Prostate gland (tissue), 2 donors: ENCODE measurements around the gene ZFHX2. TPM values are rescaled to one million over a fixed set of nuclear protein-coding genes. Genes with fewer than 3 reads are reported as not detected.

Experiments used
- DNase-seq: peaks from one replicate; pipeline ENCODE4 v3.0.0-alpha.2; 2019; ENCODE audit warnings: low spot score
- H3K27ac ChIP-seq, 2 donors: fragments of 200-600 bp; sonication (generic); 2 replicates each; pipeline ENCODE4 v1.5.1; 2017 to 2019
- H3K27me3 ChIP-seq: fragments of 200-600 bp; sonication (generic); replicated peaks from 2 replicates; pipeline ENCODE4 v1.5.1; 2019; ENCODE audit not compliant: insufficient read depth
- H3K36me3 ChIP-seq, 2 donors: fragments of 200-600 bp; sonication (generic); 1 replicate in 1 of 2; 2 replicates in 1 of 2; pipeline versions ENCODE4 v1.5.1 to v1.8.1; 2017 to 2019
- H3K4me1 ChIP-seq: fragments of 200-600 bp; sonication (generic); replicated peaks from 2 replicates; pipeline ENCODE4 v1.5.1; 2019
- H3K4me3 ChIP-seq, 2 donors: fragments of 200-600 bp; sonication (generic); 2 replicates each; pipeline ENCODE4 v1.5.1; 2017 to 2019
- H3K9me3 ChIP-seq: fragments of 200-600 bp; sonication (generic); 2 replicates; pipeline ENCODE4 v1.5.1; 2017
- POLR2A ChIP-seq: fragments of 450-650 bp; IDR thresholded peaks from one replicate; pipeline ENCODE4 v1.6.1; 2016; ENCODE audit warnings: antibody characterized with exemption, mild to moderate bottlenecking
- POLR2AphosphoS5 ChIP-seq: sonication (generic); formaldehyde crosslinking; IDR thresholded peaks from one replicate; pipeline ENCODE4 v1.6.1; 2017; ENCODE audit warnings: antibody characterized with exemption
- WGBS: methylation state at CpG from one replicate; pipeline ENCODE4 v1.1.5; 2018; 5-methylcytosine and 5-hydroxymethylcytosine counted together
- intact Hi-C: fragments of 100-400 bp; cut with DNase I; formaldehyde crosslinking; loops from one replicate; pipeline ENCODE4 v1.14.2; 2022
- total RNA-seq, 2 donors: library from RNA; depleted of rRNA; stranded (reverse); fragments of >200 nt; gene quantifications; one replicate each; pipeline ENCODE4 v1.1.0, GENCODE V29; 2016
- TF ChIP-seq, protein P1 (sequence below), 4 experiments: fragments of 200-600 bp in 2 of 4; fragments of 450-650 bp in 2 of 4; sonication (generic) in 2 of 4; IDR thresholded peaks; 1 replicate in 3 of 4; 2 replicates in 1 of 4; pipeline ENCODE4 v1.5.1; 2016 to 2019; ENCODE audit warnings: antibody characterized with exemption in 4 of 4, mild to moderate bottlenecking in 2 of 4, moderate library complexity in 2 of 4

The ZFHX2 gene
- total RNA-seq, 2 donors from 2014 or later, result 2.5 to 3.1 TPM

GRCh38 chr14:23566112-23566777, 14.7 kb upstream of the ZFHX2 start:
- Histone ChIP-seq H3K36me3 (no peaks in the 10 kb centered on the region), H3K27me3 (no peaks in the 10 kb centered on the region), H3K4me3 (peak overlapping the region in 1 of 2 donors; percentile 57), H3K27ac (peak overlapping the region; percentile 83 to 90), H3K4me1 (no peaks in the 10 kb centered on the region), H3K9me3 (no peaks in the 10 kb centered on the region)
- no peak for DNase-seq
- intact Hi-C loops, result loop anchor here (10.0 kb wide), 1 partner anchor 241 kb away; the partner anchor contains the start of gene PABPN1
- TF ChIP-seq, protein P1, sequence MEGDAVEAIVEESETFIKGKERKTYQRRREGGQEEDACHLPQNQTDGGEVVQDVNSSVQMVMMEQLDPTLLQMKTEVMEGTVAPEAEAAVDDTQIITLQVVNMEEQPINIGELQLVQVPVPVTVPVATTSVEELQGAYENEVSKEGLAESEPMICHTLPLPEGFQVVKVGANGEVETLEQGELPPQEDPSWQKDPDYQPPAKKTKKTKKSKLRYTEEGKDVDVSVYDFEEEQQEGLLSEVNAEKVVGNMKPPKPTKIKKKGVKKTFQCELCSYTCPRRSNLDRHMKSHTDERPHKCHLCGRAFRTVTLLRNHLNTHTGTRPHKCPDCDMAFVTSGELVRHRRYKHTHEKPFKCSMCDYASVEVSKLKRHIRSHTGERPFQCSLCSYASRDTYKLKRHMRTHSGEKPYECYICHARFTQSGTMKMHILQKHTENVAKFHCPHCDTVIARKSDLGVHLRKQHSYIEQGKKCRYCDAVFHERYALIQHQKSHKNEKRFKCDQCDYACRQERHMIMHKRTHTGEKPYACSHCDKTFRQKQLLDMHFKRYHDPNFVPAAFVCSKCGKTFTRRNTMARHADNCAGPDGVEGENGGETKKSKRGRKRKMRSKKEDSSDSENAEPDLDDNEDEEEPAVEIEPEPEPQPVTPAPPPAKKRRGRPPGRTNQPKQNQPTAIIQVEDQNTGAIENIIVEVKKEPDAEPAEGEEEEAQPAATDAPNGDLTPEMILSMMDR (IDR thresholded peaks at IDR 0.05), result no peak
- TF ChIP-seq POLR2AphosphoS5 (no peak), POLR2A (no peak)
- WGBS, result 87% methylated on average over 10 of the region's 10 CpGs

- Histone ChIP-seq H3K4me3 (no peak overlapping the region), H3K27me3 (no peaks in the 10 kb centered on the region), H3K36me3 (no peaks in the 10 kb centered on the region), H3K9me3 (no peaks in the 10 kb centered on the region), H3K27ac (no peak overlapping the region), H3K4me1 (no peaks in the 10 kb centered on the region)
- DNase-seq, result no peak
- 89% methylated on average over 11 of the region's 11 CpGs for WGBS
- intact Hi-C loops, result loop anchor here (10.0 kb wide), 1 partner anchor 241 kb away; the partner anchor contains the start of gene PABPN1
- TF ChIP-seq, protein P1 (IDR thresholded peaks at IDR 0.05), result no peak
- TF ChIP-seq POLR2AphosphoS5 (no peak), POLR2A (no peak)
These were observed 14.1 kb upstream of the ZFHX2 start for GRCh38 chr14:23565626-23566025.

DNA sequence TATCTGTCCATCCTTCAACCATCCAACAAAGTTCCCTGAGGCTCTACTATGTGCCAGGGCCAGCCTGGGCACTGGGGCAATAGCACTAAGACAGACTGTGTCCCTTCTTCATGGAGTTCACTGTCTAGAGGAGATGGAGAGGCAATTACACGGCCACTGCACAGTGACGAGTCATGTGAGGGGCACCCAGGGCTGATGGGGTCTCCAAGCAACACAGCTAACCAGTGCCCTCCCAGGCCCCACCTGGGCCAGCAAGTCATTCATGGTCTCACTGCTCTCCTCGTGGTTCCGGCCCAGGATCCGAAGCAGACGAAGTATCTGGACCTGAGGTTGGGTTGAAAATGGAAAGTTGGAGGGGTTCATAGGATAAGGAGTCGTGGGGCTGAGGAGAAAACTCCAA, 13.3 kb upstream of the ZFHX2 start:
- Histone ChIP-seq H3K27me3 (no peaks in the 10 kb centered on the region), H3K4me3 (no peak overlapping the region), H3K4me1 (no peaks in the 10 kb centered on the region), H3K27ac (no peak overlapping the region), H3K36me3 (no peaks in the 10 kb centered on the region), H3K9me3 (no peaks in the 10 kb centered on the region)
- DNase-seq, result no peak
- intact Hi-C loops, result loop anchor here (5.0 to 10.0 kb wide), 2 partner anchors 88 to 240 kb away; partner anchors contain the start of gene PABPN1
- TF ChIP-seq POLR2AphosphoS5, result no peak
- TF ChIP-seq, protein P1 (IDR thresholded peaks at IDR 0.05), result no peak
- TF ChIP-seq POLR2A, result no peak
- 87% methylated on average over 7 of the region's 7 CpGs for WGBS

- WGBS, result 88% methylated on average over 13 of the region's 13 CpGs
- Histone ChIP-seq H3K27ac (no peak overlapping the region), H3K4me3 (no peak overlapping the region), H3K27me3 (no peaks in the 10 kb centered on the region), H3K9me3 (no peaks in the 10 kb centered on the region), H3K36me3 (no peaks in the 10 kb centered on the region), H3K4me1 (no peaks in the 10 kb centered on the region)
- intact Hi-C loops, result loop anchor here (5.0 to 10.0 kb wide), 2 partner anchors 87 to 239 kb away; partner anchors contain the start of gene PABPN1
- no peak for DNase-seq
- TF ChIP-seq POLR2AphosphoS5, result no peak
- TF ChIP-seq, protein P1 (IDR thresholded peaks at IDR 0.05), result no peak
These were observed 12.7 kb upstream of the ZFHX2 start for GRCh38 chr14:23564181-23564812.
